Ectodermal cell (in vitro differentiated cells): ENCODE data around the gene GRAMD1A.

ENCODE experiments used
- H3K27ac ChIP-seq: 2 replicates; pipeline ENCODE4 v1.7.0; 2013; ENCODE audit warnings: mild to moderate bottlenecking, low read depth, low read length; ENCODE audit not compliant: insufficient read depth, poor library complexity, severe bottlenecking
- H3K27me3 ChIP-seq: 2 replicates; pipeline ENCODE4 v1.7.0; 2013; ENCODE audit warnings: mild to moderate bottlenecking, low read length; ENCODE audit not compliant: insufficient read depth, control insufficient read depth, poor library complexity, severe bottlenecking
- H3K36me3 ChIP-seq: one replicate; pipeline ENCODE4 v1.7.0; 2013; ENCODE audit warnings: low read length; ENCODE audit not compliant: control insufficient read depth, insufficient read depth
- H3K4me1 ChIP-seq: one replicate; pipeline ENCODE4 v1.7.0; 2013; ENCODE audit warnings: low read length; ENCODE audit not compliant: control insufficient read depth, insufficient read depth
- H3K4me3 ChIP-seq: 2 replicates; pipeline ENCODE4 v1.7.0; 2013; ENCODE audit warnings: low read depth, low read length, control low read depth; ENCODE audit not compliant: insufficient read depth
- H3K9me3 ChIP-seq: 2 replicates; pipeline ENCODE4 v1.7.0; 2013; ENCODE audit warnings: mild to moderate bottlenecking, low read length, moderate library complexity; ENCODE audit not compliant: control insufficient read depth
- WGBS, 2 experiments: methylation state at CpG; one replicate each; pipeline ENCODE4 v1.1.7; 2013; ENCODE audit warnings: missing lambda C conversion rate in 2 of 2; 5-methylcytosine and 5-hydroxymethylcytosine counted together

The GRAMD1A gene

GRCh38 chr19:35063940-35064818 is 64.1 kb downstream of the GRAMD1A start:
- Histone ChIP-seq H3K36me3 (no peaks in the 10 kb centered on the region), H3K4me3 (no peak overlapping the region), H3K27me3 (no peaks in the 10 kb centered on the region), H3K4me1 (peaks cover 10% of the 10 kb centered on the region), H3K9me3 (no peaks in the 10 kb centered on the region), H3K27ac (no peak overlapping the region)
- WGBS, 2 experiments, result 90 to 93% methylated on average over 10 of the region's 10 CpGs

GRCh38 chr19:35065574-35065973 is 65.5 kb downstream of the GRAMD1A start:
- H3K36me3 ChIP-seq, result no peaks in the 10 kb centered on the region
- WGBS, 2 experiments, result 94% methylated on average over 10 of the region's 10 CpGs
- no peaks in the 10 kb centered on the region for H3K27me3 ChIP-seq

GRCh38 chr19:35066121-35066520 is 66.0 kb downstream of the GRAMD1A start:
- Histone ChIP-seq H3K4me1 (peaks cover 13% of the 10 kb centered on the region), H3K27me3 (no peaks in the 10 kb centered on the region), H3K4me3 (no peak overlapping the region), H3K36me3 (no peaks in the 10 kb centered on the region), H3K9me3 (no peaks in the 10 kb centered on the region), H3K27ac (no peak overlapping the region)
- 94 to 95% methylated on average over 15 of the region's 15 CpGs for WGBS, 2 experiments

More at GRCh38 chr19:35065574-35065973, 65.5 kb downstream of the GRAMD1A start:
- Histone ChIP-seq H3K9me3 (no peaks in the 10 kb centered on the region), H3K4me1 (peaks cover 13% of the 10 kb centered on the region), H3K4me3 (no peak overlapping the region), H3K27ac (no peak overlapping the region)

- no peaks in the 10 kb centered on the region for H3K9me3 ChIP-seq
- no peaks in the 10 kb centered on the region for H3K27me3 ChIP-seq
- H3K27ac ChIP-seq, result no peak overlapping the region
- H3K4me1 ChIP-seq, result peaks cover 13% of the 10 kb centered on the region
- H3K4me3 ChIP-seq, result no peak overlapping the region
- 45 to 49% methylated on average over 14 of the region's 14 CpGs for WGBS, 2 experiments
- H3K36me3 ChIP-seq, result no peaks in the 10 kb centered on the region
Measured at GRCh38 chr19:35066691-35067563, 66.8 kb downstream of the GRAMD1A start.

- no peaks in the 10 kb centered on the region for H3K9me3 ChIP-seq
- no peak overlapping the region for H3K4me3 ChIP-seq
- WGBS, 2 experiments, result 62% methylated on average over 10 of the region's 10 CpGs
- H3K27ac ChIP-seq, result no peak overlapping the region
- peaks cover 13% of the 10 kb centered on the region for H3K4me1 ChIP-seq
- H3K27me3 ChIP-seq, result no peaks in the 10 kb centered on the region
- H3K36me3 ChIP-seq, result no peaks in the 10 kb centered on the region
Measured at GRCh38 chr19:35068941-35069634, 69.0 kb downstream of the GRAMD1A start.

GRCh38 chr19:35069696-35070095 is 69.6 kb downstream of the GRAMD1A start:
- peaks cover 13% of the 10 kb centered on the region for H3K4me1 ChIP-seq
- no peaks in the 10 kb centered on the region for H3K9me3 ChIP-seq
- H3K27me3 ChIP-seq, result no peaks in the 10 kb centered on the region
- no peaks in the 10 kb centered on the region for H3K36me3 ChIP-seq
- H3K4me3 ChIP-seq, result no peak overlapping the region
- 94 to 100% methylated on average over 1 of the region's 1 CpG for WGBS, 2 experiments
- no peak overlapping the region for H3K27ac ChIP-seq

- Histone ChIP-seq H3K27me3 (no peaks in the 10 kb centered on the region), H3K27ac (no peak overlapping the region), H3K4me3 (no peak overlapping the region), H3K36me3 (no peaks in the 10 kb centered on the region), H3K9me3 (no peaks in the 10 kb centered on the region), H3K4me1 (peaks cover 13% of the 10 kb centered on the region)
- WGBS, 2 experiments, result 93 to 96% methylated on average over 3 of the region's 3 CpGs
Measured at GRCh38 chr19:35070471-35070870, 70.3 kb downstream of the GRAMD1A start.

GRCh38 chr19:35073516-35073915 is 73.4 kb downstream of the GRAMD1A start:
- H3K27ac ChIP-seq, result no peak overlapping the region
- H3K4me3 ChIP-seq, result no peak overlapping the region
- no peaks in the 10 kb centered on the region for H3K27me3 ChIP-seq
- peaks cover 9% of the 10 kb centered on the region for H3K4me1 ChIP-seq
- H3K9me3 ChIP-seq, result no peaks in the 10 kb centered on the region
- 89 to 90% methylated on average over 10 of the region's 10 CpGs for WGBS, 2 experiments
- H3K36me3 ChIP-seq, result no peaks in the 10 kb centered on the region

- peaks cover 5% of the 10 kb centered on the region for H3K4me1 ChIP-seq
- H3K27me3 ChIP-seq, result no peaks in the 10 kb centered on the region
- no peak overlapping the region for H3K4me3 ChIP-seq
- no peaks in the 10 kb centered on the region for H3K9me3 ChIP-seq
- 79 to 85% methylated on average over 8 of the region's 8 CpGs for WGBS, 2 experiments
- no peaks in the 10 kb centered on the region for H3K36me3 ChIP-seq
- no peak overlapping the region for H3K27ac ChIP-seq
Measured at GRCh38 chr19:35073941-35074340, 73.8 kb downstream of the GRAMD1A start.
